Measurements from ENCODE around the gene ARL17A.
"Not testable (repeated sequence)": the region's sequence is repeated elsewhere in the genome, so short reads cannot be mapped to it uniquely, and the experiment has no call there.

Gene ARL17A

DNA sequence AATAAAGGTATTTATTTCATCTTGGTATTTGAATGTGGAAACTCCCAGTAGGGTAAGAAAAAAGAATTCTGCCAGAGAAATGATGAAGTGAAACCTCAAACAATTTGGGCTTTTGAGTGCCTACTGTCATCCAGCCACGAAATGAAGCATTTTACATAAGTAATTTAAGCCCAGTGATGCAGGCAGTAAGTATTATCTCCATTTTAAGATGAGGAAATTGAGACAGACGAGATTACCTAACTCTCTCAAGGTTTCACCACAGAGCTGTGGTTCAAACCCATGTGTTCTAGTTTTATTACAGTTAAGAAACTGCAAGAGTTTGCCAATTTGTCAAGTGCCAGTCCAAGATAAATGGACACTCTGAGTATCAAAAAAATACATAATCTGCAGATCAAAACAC is 13.2 kb downstream of the ARL17A start:
- not testable (repeated sequence) for H3K4me3 ChIP-seq (ENCODE audit: low read depth, low read length); DNase-seq (ENCODE audit: low read depth)

DNA sequence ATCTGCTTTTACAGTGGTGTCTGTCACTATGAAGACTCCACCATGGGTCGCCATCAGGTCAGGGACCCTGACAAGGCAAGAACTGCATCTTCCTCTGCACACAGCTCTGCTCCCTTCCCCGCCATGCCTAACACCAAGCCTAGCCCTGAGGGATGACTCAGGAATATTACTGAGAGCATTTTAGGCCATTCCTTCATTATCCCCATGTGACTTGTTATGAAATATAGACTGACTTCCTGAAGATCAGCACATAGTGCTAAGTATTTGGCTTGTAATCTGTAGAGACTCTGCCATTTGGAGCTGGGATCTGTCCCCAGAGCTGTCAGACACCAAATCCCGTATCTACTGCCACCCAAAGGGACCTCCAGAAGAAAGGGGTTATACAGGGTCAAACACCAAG is 19.4 kb downstream of the ARL17A start:
- DNase-seq (ENCODE audit: low read depth): not testable (repeated sequence)

DNA sequence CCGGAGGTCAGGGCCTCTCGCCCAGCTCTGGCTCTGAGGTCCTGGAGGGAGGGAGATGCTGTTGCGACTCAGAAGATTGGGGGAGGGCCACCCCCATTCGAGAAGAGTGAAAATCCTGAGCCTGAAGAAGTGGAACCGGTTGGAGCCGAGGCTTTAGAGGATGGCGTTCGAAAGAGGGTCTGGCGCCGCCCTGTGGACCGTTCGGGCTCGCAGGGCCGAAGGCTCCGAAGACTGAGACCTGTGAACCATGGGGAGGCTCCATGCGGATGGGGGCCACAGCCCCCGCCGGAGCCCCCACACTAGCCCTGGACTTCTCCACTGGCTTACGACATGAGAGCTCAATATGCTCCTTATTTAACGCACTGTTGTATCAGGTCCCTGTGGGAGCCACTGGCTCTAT is 20.3 kb downstream of the ARL17A start:
- not testable (repeated sequence) for H3K4me3 ChIP-seq (ENCODE audit: low read depth, low read length); DNase-seq (ENCODE audit: low read depth)

More for the DNA sequence above, 19.4 kb downstream of the ARL17A start:
- H3K4me3 ChIP-seq (ENCODE audit: low read depth, low read length): not testable (repeated sequence)

DNA sequence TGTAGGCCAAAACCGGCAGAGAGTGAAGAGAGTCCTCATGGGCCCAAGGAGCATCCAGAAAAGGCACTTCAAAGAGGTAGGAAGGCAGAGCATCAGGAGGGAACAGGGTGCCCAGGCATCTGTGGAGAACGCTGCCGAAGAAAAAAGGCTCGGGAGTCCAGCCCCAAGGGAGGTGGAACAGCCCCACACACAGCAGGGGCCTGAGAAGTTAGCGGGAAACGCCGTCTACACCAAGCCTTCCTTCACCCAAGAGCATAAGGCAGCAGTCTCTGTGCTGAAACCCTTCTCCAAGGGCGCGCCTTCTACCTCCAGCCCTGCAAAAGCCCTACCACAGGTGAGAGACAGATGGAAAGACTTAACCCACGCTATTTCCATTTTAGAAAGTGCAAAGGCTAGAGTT is 30.9 kb downstream of the ARL17A start:
- not testable (repeated sequence) for DNase-seq (ENCODE audit: low read depth)

DNA sequence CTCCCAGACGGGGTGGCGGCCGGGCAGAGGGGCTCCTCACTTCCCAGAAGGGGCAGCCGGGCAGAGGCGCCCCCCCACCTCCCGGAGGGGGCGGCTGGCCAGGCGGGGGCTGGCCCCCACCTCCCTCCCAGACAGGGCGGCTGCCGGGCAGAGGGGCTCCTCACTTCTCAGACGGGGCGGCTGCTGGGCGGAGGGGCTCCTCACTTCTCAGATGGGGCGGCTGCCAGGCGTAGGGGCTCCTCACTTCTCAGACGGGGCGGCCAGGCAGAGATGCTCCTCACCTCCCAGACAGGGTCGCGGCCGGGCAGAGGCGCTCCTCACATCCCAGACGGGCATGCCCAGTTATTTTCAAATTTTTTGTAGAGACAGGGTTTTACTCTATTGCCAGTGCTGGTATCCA is 44.8 kb downstream of the ARL17A start:
- not testable (repeated sequence) for H3K4me3 ChIP-seq (ENCODE audit: low read depth, low read length); DNase-seq (ENCODE audit: low read depth)

More for the DNA sequence above, 30.9 kb downstream of the ARL17A start:
- H3K4me3 ChIP-seq (ENCODE audit: low read depth, low read length): not testable (repeated sequence)

DNA sequence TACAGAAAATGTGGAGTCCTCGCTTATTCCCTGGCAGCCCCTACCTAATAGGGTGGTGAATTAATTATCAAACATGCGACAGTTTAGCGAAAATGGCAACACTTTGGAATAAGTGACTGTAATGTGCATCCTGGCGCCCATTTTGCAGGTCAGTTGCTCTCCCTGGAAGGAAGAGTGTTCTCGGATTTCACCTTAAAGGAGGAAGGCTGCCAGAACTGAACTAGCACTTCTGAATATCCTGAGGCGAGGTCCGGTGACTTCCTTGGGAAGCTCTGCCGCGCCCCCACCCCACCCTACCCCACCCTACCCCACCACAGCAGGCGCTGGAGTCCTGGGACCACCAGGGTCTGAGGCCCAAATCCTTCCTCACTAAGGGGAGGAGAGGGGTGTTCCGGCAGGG is 67.3 kb downstream of the ARL17A start, which contains the start of gene LRRC37A2:
LRRC37A2 (plus strand) TSS at position 301 of the 400 bp plus-strand sequence. CDS start 245 bp downstream, outside the sequence.
- not testable (repeated sequence) for DNase-seq (ENCODE audit: low read depth); H3K4me3 ChIP-seq (ENCODE audit: low read depth, low read length)

DNA sequence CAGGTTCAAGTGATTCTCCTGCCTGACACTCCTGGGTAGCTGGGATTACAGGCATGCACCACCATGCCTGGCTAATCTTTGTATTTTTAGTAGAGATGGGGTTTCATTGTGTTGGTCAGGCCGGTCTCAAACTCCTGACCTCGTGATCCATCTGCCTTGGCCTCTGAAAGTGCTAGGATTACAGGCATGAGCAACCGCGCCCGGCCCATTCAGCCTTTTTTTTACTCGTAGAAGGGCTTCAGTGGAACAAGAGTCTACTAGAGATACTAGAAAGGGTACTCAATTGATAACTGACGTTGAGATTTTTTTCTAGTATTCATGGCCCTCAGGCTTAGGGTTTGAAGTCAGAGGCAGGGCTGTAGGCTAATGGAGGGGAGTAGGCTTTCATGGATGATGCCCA is 73.6 kb downstream of the ARL17A start:
- not testable (repeated sequence) for H3K4me3 ChIP-seq (ENCODE audit: low read depth, low read length); DNase-seq (ENCODE audit: low read depth)

DNA sequence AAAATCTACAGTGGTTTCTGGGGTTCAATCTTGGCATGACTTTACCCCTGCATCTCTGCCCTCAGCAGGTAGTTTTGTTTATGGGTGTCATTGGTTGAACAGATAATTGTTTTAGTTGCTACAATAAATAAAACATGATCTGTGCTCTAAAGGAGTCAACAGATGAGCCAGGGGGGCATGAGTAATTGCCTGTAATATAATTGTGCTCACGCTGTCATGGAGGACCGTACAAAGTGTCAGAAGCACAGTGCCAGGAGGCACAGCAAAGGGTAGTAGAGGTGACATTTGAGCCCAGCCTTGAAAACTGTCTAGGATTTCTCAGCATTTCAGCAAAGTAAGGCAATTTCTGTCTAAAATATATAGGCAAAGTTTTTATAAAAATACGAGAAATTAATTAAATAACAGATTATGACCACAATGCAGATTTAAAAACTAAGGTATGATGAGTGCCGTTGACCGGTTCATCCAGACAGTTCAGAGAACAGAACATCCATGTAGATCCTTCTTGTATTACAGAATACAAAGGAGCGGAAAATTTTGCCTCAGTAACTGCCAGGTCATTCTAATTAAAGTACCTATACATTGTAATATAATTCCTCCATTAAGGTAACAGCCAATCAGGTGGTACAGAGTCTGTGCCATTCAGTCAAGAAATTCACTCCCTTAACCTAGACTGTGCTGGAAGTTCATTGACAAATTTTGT is 79.9 kb downstream of the ARL17A start:
- not testable (repeated sequence) for DNase-seq (ENCODE audit: low read depth); H3K4me3 ChIP-seq (ENCODE audit: low read depth, low read length)

DNA sequence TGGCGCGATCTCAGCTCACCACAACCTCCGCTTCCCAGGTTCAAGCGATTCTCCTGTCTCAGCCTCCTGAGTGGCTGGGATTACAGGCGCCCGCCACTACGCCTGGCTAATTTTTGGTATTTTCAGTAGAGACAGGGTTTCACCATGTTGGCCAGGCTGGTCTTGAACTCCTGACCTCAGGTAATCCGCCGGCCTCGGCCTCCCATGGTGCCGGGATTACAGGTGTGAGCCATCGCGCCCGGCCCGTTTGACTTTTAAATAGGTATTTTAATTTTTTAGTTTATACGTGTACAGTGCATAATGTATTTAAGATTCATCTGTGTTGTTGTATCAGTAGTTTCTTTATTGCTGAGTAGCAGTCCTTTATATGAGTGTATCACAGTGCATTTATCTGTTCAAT is 87.5 kb downstream of the ARL17A start:
- DNase-seq (ENCODE audit: low read depth); H3K4me3 ChIP-seq (ENCODE audit: low read depth, low read length): not testable (repeated sequence)

DNA sequence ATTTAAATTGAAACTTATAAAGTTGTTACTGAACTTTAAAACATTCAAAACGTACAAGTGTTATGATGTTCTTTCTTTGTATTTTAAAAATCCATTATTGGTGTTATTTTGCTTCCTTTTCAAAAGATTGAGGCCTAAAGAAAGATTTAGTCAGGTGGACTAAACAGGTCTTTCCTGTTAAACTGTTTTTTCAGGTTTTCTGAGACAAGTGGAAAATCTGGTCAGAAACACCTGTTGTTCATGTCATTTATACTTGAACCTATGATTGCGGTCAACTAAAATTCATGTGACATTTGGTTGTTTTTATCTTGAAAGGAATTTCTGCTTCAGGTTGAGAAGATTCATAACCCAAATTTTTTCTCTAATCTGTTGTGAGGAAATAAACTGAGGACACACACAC is 98.2 kb downstream of the ARL17A start:
- not testable (repeated sequence) for H3K4me3 ChIP-seq (ENCODE audit: low read depth, low read length); DNase-seq (ENCODE audit: low read depth)

DNA sequence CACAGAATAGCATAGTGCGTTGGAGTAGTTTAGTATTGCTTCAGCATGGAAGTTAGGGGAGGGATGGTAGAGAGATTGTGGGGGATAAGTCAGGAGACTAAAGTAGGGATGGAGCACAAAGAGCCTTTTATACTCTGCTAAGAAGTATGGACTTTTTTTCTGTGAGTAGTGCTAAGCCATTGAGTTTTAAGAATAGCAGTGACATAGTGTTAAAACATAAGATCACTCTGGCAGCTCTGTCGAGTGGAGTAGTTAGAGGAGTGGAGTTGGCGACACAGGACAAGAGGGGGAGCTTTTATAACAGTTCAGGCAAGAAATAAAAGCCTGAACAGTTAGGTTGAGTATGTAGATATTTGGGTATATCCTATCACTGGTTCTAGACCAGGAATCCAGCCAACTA is 100.7 kb downstream of the ARL17A start:
- H3K4me3 ChIP-seq (ENCODE audit: low read depth, low read length); DNase-seq (ENCODE audit: low read depth): not testable (repeated sequence)

DNA sequence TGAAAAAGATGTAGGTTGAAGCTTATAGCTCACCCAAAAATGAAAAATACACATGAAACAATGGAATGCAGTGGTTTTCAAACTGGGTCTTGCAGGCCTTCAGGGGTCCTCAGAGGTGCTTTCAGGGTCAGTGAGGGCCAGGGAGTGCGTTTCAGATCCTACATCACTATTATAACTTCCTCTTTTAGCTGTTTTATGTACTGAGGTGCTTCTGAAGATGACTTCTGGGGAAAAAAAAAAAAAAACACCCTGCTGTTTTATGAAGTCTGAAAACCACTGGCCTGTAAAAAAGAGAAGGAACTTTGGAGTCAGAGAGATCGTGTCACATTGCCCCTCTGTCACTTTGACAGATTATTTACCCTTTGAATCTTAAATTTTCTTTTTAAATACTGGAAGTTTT is 103.9 kb downstream of the ARL17A start:
- not testable (repeated sequence) for H3K4me3 ChIP-seq (ENCODE audit: low read depth, low read length); DNase-seq (ENCODE audit: low read depth)

DNA sequence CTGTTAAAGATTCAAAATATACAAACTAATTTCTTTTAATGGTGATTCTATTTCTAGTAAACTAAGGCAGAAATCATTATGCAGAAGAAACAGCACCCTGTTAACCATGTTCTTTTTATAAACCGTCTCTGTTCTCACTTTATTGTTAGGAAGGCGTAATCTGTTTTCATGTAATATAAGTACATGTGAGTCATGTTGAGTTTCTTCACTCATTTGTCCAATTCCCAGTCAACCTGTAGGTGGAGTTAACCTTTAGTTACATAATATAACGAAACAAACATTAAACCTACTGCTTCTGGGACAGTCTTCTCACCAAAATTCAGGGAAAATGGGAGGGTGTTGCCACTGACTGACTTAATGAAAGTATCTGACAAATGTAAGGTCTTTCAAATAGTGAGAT is 105.0 kb downstream of the ARL17A start:
- DNase-seq (ENCODE audit: low read depth); H3K4me3 ChIP-seq (ENCODE audit: low read depth, low read length): not testable (repeated sequence)

DNA sequence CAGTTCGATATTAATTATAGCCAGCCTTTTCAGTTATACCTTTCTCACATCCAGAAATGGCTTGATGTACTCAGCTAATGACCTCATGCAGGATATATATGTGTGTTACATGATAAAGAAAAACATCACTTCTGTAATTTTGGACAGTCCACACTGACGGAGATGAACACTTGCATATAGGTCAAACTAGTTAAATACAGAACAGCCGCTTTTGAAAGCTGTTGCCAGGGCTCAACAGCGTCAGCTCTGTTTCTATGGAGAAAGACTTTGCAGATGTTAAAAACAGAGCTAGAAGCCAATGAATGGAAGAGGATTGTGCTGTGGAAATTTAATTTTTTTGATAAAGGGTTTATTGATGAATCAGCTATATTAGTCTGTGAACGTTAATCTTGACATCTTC is 111.9 kb downstream of the ARL17A start:
- not testable (repeated sequence) for H3K4me3 ChIP-seq (ENCODE audit: low read depth, low read length); DNase-seq (ENCODE audit: low read depth)

Measured in GM12865 (cell line).